SJCRH30 (cell line): ENCODE measurements around the gene MS4A6A. TPM values are rescaled to one million over a fixed set of nuclear protein-coding genes. Genes with fewer than 3 reads are reported as not detected.
"Not testable (repeated sequence)": the region's sequence is repeated elsewhere in the genome, so short reads cannot be mapped to it uniquely, and the experiment has no call there.

Experiments used
- DNase-seq, 2 experiments: peaks; one replicate each; pipeline ENCODE4 v3.0.0-alpha.2; 2015 to 2020
- H3K27ac ChIP-seq: fragments of 250-450 bp; sonication (Bioruptor Pico); 2 replicates; pipeline ENCODE4 v1.5.1; 2020; ENCODE audit warnings: mild to moderate bottlenecking, moderate library complexity
- H3K27me3 ChIP-seq: fragments of 250-450 bp; sonication (Bioruptor Pico); 2 replicates; pipeline ENCODE4 v1.5.1; 2020; ENCODE audit warnings: mild to moderate bottlenecking, moderate library complexity
- H3K36me3 ChIP-seq: fragments of 250-450 bp; sonication (Bioruptor Pico); 2 replicates; pipeline ENCODE4 v1.5.1; 2020; ENCODE audit warnings: mild to moderate bottlenecking, moderate library complexity
- H3K4me1 ChIP-seq: fragments of 250-450 bp; sonication (Bioruptor Pico); 2 replicates; pipeline ENCODE4 v1.5.1; 2020; ENCODE audit warnings: mild to moderate bottlenecking, moderate library complexity
- H3K4me3 ChIP-seq: fragments of 250-450 bp; sonication (Bioruptor Pico); 2 replicates; pipeline ENCODE4 v1.5.1; 2020; ENCODE audit warnings: mild to moderate bottlenecking, moderate library complexity
- H3K9me3 ChIP-seq: fragments of 250-450 bp; sonication (Bioruptor Pico); replicated peaks from 2 replicates; pipeline ENCODE4 v1.5.1; 2020; ENCODE audit warnings: mild to moderate bottlenecking, moderate library complexity
- total RNA-seq: library from RNA; depleted of rRNA; stranded (reverse); fragments of >200 nt; shearing (Covaris generic); gene quantifications from 2 replicates; pipeline ENCODE4 v1.2.3, GENCODE V29; 2014

Gene MS4A6A
- total RNA-seq, 1 experiment from 2014 or later, result not detected

DNA sequence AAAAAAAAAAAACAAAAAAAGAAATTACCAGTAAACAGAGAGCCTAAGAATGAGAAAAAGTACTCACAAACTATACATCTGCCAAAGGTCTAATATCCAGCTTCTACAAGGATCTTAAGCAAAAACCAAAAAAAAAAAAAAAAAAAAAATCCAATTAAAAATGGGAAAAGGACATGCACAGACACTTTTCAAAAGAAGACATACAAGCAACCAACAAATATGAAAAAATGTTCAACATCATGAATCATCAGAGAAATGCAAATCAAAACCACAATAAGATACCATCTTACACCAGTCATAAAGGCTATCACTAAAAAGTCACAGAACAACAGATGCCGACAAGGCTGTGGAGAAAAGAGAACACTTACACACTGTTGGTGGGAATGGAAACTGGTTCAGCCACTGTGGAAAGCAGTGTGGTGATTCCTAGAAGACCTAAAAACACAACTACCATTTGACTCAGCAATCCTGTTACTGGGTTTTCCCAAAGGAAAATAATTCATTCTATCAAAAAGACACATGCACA is 18.3 kb downstream of the MS4A6A start:
- DNase-seq, result no peak
- H3K4me3 ChIP-seq, result no peak overlapping the region
- no peaks in the 10 kb centered on the region for H3K4me1 ChIP-seq
- H3K36me3 ChIP-seq, result no peaks in the 10 kb centered on the region
- H3K27ac ChIP-seq, result no peak overlapping the region
- H3K9me3 ChIP-seq, result no peaks in the 10 kb centered on the region
- H3K27me3 ChIP-seq, result no peaks in the 10 kb centered on the region

DNA sequence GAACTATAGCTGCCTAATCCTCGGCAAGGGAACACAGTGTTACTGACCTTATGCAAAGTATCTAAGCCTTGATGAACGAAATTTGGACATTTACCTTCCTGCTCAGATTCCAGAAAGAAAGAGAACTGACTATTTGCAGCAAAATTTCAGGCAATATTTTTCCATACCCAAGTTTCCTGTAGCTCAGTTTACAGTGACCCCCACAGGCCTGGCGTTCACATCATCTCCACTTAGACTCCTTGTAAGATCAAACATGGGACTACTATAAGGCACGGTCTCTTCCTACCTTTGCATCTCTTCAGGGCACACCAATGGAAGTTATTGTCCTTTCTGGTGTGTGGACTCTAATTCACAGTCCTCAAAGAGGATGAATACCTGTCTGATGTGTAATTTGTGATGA is 21.1 kb downstream of the MS4A6A start:
- Histone ChIP-seq H3K27ac (no peak overlapping the region), H3K27me3 (no peaks in the 10 kb centered on the region), H3K36me3 (no peaks in the 10 kb centered on the region), H3K4me3 (no peak overlapping the region), H3K9me3 (no peaks in the 10 kb centered on the region), H3K4me1 (no peaks in the 10 kb centered on the region; the same call in 1 of the 2 replicates)
- no peak for DNase-seq

DNA sequence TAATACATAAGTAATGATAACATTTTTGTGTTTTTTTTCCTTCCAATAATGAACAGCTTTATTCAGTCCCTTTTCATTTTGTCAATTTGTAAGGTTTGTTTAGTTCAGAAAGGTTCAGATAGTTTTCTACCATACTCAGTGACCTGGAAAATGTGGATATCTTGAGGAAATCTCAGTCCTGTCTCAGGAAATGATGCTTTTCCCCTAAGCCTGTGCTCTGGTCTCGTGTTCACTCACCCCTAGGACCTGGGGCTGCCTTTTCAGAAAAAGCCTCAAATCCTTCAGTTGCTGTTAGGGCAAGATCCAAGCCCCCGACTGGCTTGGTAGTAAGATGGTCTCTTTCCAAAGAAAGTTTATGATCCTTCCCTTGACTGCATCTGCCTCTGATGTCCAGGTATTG is 21.8 kb downstream of the MS4A6A start:
- Histone ChIP-seq H3K36me3 (no peaks in the 10 kb centered on the region), H3K4me1 (no peaks in the 10 kb centered on the region; the same call in none of the 2 replicates), H3K9me3 (no peaks in the 10 kb centered on the region), H3K4me3 (no peak overlapping the region), H3K27me3 (no peaks in the 10 kb centered on the region), H3K27ac (no peak overlapping the region)
- DNase-seq, result no peak

DNA sequence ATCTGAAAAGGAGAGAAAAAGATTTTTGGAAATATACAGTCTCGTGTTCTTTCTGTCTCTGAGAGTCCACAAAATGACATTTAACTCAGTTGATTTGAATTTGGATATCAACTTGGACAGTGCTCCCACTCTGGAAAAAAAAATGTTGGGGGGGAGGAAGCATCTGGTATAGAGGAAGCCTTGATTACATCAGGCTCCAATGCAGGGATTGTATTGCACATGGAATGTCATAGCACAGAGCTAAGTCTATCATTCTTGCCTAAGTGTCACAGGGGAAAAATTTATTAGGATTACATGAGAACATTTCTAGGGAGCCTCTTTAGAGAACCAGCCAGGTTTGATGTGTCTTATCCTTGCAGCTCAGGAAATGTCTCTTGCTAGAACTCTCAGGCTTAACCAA is 23.0 kb downstream of the MS4A6A start:
- no peak overlapping the region for H3K27ac ChIP-seq
- peaks cover 4% of the 10 kb centered on the region for H3K4me1 ChIP-seq
- H3K4me3 ChIP-seq, result no peak overlapping the region
- no peaks in the 10 kb centered on the region for H3K27me3 ChIP-seq
- no peaks in the 10 kb centered on the region for H3K36me3 ChIP-seq
- peak in 1 of 2 experiments; percentile 29 for DNase-seq
- H3K9me3 ChIP-seq, result no peaks in the 10 kb centered on the region

DNA sequence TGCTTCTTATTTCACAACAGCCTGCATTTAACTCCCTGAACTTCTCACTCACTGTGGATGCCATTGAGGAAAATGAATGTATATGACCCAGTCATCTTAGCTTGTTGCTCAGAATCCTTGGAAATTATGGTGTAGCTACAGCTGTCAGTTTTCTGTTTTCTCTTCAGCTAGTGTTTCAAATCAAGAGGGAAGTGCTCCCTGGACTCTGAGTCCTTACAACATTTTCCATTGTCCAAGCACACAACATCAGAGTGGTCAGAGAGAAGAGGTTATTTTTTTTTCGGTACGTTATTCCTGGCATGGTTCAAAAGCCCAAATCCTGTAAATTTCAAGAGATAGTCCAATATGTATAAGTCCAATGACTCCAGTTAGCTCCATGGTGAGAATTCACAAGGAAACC is 23.6 kb downstream of the MS4A6A start:
- no peak overlapping the region for H3K4me3 ChIP-seq
- H3K27ac ChIP-seq, result no peak overlapping the region; the same call in 1 of the 2 replicates
- H3K27me3 ChIP-seq, result no peaks in the 10 kb centered on the region
- no peaks in the 10 kb centered on the region for H3K9me3 ChIP-seq
- peak in 1 of 2 experiments; percentile 35 for DNase-seq
- H3K36me3 ChIP-seq, result no peaks in the 10 kb centered on the region
- peaks cover 4% of the 10 kb centered on the region for H3K4me1 ChIP-seq

DNA sequence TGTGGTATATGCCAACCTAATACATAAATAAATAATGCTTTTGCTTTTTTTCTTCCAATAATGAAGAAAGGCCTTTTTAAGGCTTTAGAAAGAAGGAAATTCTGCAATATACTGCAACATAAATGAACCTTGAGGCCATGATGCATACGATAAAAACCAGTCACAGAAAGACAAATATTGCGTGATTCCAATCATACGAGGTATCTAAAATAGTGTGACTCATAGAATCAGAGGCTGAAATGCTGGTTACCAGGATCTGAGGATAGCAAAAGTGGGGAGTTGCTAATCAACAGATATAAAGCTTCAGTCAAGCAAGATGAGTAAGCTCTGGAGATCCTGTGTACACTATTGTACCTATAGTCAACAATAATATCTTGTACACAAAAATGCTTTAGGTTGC is 24.2 kb downstream of the MS4A6A start:
- no peaks in the 10 kb centered on the region for H3K36me3 ChIP-seq
- no peak overlapping the region for H3K27ac ChIP-seq
- no peaks in the 10 kb centered on the region for H3K9me3 ChIP-seq
- no peaks in the 10 kb centered on the region for H3K27me3 ChIP-seq
- peaks cover 4% of the 10 kb centered on the region for H3K4me1 ChIP-seq
- no peak for DNase-seq
- H3K4me3 ChIP-seq, result no peak overlapping the region

DNA sequence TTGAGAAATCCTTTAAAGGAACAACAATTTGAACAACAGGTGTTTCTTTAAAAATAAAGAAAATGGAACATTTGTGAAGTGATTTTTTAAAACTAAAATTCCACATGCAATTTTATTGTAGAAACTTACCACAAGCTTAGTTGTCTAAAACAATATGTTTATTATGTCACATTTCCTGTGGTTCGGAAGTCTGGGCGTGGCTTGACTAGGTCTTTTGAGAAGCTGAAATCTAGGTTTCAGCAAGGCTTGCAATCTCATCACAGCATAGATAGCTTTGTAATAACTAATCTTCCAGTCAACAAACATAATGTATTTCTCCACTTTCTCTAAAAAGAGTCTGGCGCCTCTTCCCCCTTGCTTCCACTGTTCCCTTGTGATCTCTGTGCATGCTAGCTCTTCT is 27.0 kb downstream of the MS4A6A start:
- H3K27me3 ChIP-seq, result no peaks in the 10 kb centered on the region
- H3K4me1 ChIP-seq, result peaks cover 4% of the 10 kb centered on the region
- no peak overlapping the region for H3K4me3 ChIP-seq
- DNase-seq, result no peak
- H3K9me3 ChIP-seq, result no peaks in the 10 kb centered on the region
- H3K36me3 ChIP-seq, result no peaks in the 10 kb centered on the region
- H3K27ac ChIP-seq, result no peak overlapping the region

DNA sequence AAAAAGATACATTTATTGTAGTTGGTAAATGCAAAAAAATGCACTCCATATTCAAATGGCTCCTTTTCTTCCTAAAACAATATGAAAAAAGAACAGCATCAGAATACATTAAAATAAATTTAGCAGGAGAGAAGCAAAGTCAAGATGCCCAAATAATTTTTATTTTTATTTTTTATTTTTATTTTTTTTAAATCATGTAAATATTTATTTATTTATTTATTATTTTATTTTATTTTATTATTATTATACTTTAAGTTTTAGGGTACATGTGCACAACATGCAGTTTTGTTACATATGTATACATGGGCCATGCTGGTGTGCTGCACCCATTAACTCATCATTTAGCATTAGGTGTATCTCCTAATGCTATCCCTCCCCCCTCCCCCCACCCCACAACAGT is 30.2 kb downstream of the MS4A6A start:
- not testable (repeated sequence) for DNase-seq, H3K36me3 ChIP-seq, H3K27ac ChIP-seq, H3K4me3 ChIP-seq, H3K4me1 ChIP-seq, H3K27me3 ChIP-seq, H3K9me3 ChIP-seq

DNA sequence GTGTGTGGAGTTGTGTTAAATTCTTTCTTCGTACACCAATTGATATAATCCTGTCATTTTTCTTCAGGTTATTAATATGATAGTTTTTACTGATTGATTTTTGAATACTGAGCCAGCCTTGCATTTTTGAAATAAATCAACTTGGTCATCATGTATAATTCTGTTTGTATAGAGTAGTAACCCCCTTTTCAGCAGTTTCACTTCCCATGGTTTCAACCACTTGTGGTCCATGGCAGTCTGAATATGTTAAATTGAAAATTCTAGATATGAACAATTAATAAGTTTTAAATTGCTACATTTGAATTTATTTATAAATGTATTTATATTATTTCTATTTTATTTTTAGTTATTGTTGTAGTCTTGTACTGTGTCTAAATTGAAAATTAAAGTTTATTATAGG is 32.6 kb downstream of the MS4A6A start:
- H3K4me3 ChIP-seq, result no peak overlapping the region
- no peaks in the 10 kb centered on the region for H3K36me3 ChIP-seq
- no peak overlapping the region for H3K27ac ChIP-seq
- no peak for DNase-seq
- H3K27me3 ChIP-seq, result no peaks in the 10 kb centered on the region
- H3K9me3 ChIP-seq, result no peaks in the 10 kb centered on the region
- no peaks in the 10 kb centered on the region for H3K4me1 ChIP-seq

DNA sequence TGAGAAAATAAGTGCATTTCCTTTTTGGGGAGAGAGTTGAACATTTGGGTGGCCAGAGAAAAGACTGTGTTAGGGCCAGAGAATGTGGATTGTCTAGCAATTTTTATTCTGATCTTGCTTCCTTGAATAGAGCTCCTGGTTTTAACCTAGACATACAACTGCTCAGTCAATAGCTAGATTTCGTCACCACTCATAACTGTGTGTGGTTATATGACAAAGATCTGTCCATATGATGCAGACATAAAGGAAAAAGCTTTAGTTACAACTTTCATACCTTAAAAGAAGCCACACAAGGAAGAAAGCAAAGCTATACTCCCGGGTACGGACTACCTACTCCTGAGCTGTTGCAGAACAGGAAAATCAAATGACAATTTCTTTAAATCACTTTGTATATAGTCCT is 37.2 kb downstream of the MS4A6A start:
- H3K27me3 ChIP-seq, result no peaks in the 10 kb centered on the region
- no peaks in the 10 kb centered on the region for H3K4me1 ChIP-seq
- no peaks in the 10 kb centered on the region for H3K36me3 ChIP-seq
- DNase-seq, result no peak
- H3K9me3 ChIP-seq, result no peaks in the 10 kb centered on the region
- H3K4me3 ChIP-seq, result no peak overlapping the region
- H3K27ac ChIP-seq, result no peak overlapping the region

DNA sequence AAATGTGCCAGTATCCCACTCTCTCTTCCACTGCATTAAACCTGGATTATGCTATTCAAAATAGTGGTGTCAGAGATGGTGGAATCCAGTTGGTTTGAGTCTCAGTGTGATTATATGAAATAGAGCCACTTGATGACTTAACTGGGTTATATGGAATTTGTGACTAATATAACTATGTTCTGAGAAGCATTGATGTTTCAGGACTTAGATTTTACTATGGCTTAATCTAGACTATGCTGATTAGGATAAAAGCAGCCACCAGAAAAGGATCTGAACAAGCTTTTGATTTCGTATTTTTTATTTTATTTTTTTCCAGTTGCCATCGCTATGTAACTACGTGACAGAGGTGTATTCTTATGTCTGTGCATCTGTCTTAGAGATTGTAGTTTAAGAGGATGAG is 39.1 kb downstream of the MS4A6A start:
- Histone ChIP-seq H3K27ac (no peak overlapping the region), H3K36me3 (no peaks in the 10 kb centered on the region), H3K27me3 (no peaks in the 10 kb centered on the region), H3K9me3 (no peaks in the 10 kb centered on the region), H3K4me1 (no peaks in the 10 kb centered on the region), H3K4me3 (no peak overlapping the region)
- DNase-seq, result no peak

DNA sequence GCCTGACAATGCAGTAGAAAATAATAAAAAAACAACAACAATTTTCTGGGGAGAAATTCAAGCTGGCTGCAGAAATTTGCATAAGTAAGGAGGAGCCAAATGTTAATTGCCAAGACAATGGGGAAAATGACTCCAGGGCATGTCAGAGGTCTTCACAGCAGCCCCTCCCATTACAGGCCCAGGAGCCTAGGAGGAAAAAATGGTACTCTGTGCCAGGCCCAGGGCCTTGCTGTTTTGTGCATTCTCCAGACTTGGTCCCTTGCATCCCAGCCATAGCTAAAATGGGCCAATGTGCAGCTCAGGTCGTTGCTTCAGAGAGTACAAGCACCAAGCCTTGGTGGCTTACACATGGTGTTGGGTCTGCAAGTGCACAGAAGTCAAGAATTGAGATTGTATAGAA is 49.0 kb downstream of the MS4A6A start:
- DNase-seq, result no peak
- H3K4me1 ChIP-seq, result peaks cover 11% of the 10 kb centered on the region
- no peak overlapping the region for H3K27ac ChIP-seq
- no peaks in the 10 kb centered on the region for H3K36me3 ChIP-seq
- no peak overlapping the region for H3K4me3 ChIP-seq
- no peaks in the 10 kb centered on the region for H3K9me3 ChIP-seq
- H3K27me3 ChIP-seq, result no peaks in the 10 kb centered on the region

DNA sequence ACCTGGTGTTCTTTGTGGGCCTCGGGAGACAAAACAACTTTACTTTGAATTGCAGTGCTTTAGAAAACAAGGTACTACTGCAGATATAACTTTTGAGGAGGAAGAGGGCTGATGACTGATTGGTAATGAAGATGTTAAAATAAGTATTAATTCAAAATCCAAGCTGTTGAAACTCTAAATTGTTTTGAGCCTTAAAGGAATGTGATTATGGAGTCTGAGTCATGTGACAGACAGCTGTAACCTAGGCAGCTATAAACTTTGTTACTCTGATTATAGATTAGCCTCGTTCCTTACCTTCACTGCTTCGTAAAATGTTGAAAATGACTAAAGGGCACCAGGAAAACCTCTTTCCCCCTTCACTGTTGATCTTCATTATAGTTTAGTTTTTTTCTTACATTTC is 51.0 kb downstream of the MS4A6A start:
- no peaks in the 10 kb centered on the region for H3K9me3 ChIP-seq
- H3K36me3 ChIP-seq, result no peaks in the 10 kb centered on the region
- no peak overlapping the region for H3K4me3 ChIP-seq
- H3K27ac ChIP-seq, result no peak overlapping the region
- no peak for DNase-seq
- H3K27me3 ChIP-seq, result no peaks in the 10 kb centered on the region
- peaks cover 29% of the 10 kb centered on the region for H3K4me1 ChIP-seq

DNA sequence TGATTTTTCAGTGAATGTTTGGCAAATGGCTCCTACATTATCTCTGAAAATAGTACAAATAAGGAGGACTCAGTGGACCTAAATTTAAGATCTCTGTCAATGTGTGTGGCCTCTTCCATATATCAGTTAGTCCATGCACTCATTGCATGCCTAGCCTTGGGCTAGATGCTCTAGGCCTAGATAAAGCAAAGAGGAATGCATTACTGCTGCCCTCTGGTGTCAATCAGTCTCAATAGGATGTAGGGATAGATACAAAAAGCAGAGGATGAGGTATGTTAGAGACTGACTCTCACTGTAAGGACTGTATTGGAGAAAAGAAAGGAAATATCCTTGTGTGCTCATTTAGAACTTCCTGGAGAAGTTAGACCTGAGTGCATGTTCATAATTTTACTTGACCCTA is 52.4 kb downstream of the MS4A6A start:
- Histone ChIP-seq H3K4me1 (peaks cover 41% of the 10 kb centered on the region), H3K27me3 (no peaks in the 10 kb centered on the region), H3K9me3 (no peaks in the 10 kb centered on the region), H3K4me3 (no peak overlapping the region), H3K36me3 (no peaks in the 10 kb centered on the region), H3K27ac (peak overlapping the region; percentile 99)
- DNase-seq, result peak; percentile 77 to 91

DNA sequence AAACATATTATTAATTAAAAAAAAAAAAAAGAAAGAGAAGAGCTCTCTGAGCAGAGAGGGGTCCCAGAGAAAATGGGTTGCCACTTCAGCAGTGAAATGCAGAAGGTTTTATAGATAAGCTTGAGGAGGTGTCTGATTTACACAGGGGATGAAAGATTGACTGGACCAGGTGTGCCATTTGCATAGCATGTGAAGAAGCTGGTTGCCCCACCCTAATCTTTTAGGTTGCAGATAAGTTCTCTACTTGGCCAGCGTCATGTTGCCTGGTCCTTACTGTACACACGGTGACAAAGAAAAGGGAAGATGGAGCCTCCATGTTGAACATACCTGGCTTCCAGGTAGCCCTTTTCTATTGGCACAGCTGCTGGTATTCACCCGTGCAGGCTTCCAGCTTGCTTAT is 53.0 kb downstream of the MS4A6A start:
- H3K27ac ChIP-seq, result peak overlapping the region; percentile 99
- peak; percentile 84 to 91 for DNase-seq
- H3K27me3 ChIP-seq, result no peaks in the 10 kb centered on the region
- no peaks in the 10 kb centered on the region for H3K9me3 ChIP-seq
- no peak overlapping the region for H3K4me3 ChIP-seq
- H3K36me3 ChIP-seq, result no peaks in the 10 kb centered on the region
- H3K4me1 ChIP-seq, result peaks cover 47% of the 10 kb centered on the region

DNA sequence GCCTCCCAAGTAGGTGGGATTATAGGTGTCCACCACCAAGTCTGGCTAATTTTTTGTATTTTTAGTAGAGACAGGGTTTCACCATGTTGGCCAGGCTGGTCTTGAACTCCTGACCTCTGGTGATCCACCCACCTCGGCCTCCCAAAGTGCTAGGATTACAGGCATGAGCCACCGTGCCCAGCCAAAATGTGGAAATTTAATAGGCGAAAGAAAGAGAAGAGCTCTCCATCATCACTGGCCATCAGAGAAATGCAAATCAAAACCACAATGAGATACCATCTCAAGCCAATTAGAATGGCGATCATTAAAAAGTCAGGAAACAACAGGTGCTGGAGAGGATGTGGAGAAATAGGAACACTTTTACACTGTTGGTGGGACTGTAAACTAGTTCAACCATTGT is 54.0 kb downstream of the MS4A6A start:
- H3K27ac ChIP-seq, result peak overlapping the region; percentile 99
- H3K9me3 ChIP-seq, H3K27me3 ChIP-seq, H3K4me3 ChIP-seq, H3K36me3 ChIP-seq: not testable (repeated sequence)
- H3K4me1 ChIP-seq, result peaks cover 57% of the 10 kb centered on the region
- peak; percentile 56 to 69 for DNase-seq
